Stomach (tissue), 9 donors: ENCODE results near the gene AP1S3. TPM values are rescaled to one million over a fixed set of nuclear protein-coding genes. Genes with fewer than 3 reads are reported as not detected.

Source experiments
- DNase-seq, 2 donors: peaks; one replicate each; pipeline versions ENCODE4 v3.0.0 to v3.0.0-alpha.2; 2013 to 2019
- H3K27ac ChIP-seq, 5 donors: fragments of 200-600 bp in 4 of 5; sonication (generic) in 4 of 5; one replicate each; pipeline ENCODE4 v1.5.1; 2013 to 2019; ENCODE audit warnings: mild to moderate bottlenecking in 1 of 5, moderate library complexity in 1 of 5
- H3K27me3 ChIP-seq, 3 donors: fragments of 200-600 bp; sonication (generic); one replicate each; pipeline ENCODE4 v1.5.1; 2017 to 2019; ENCODE audit warnings: mixed run types in 1 of 3
- H3K36me3 ChIP-seq, 4 donors: fragments of 200-600 bp; sonication (generic); 1 replicate in 3 of 4; 2 replicates in 1 of 4; pipeline ENCODE4 v1.5.1; 2016 to 2019
- H3K4me1 ChIP-seq, 4 donors: fragments of 200-600 bp; sonication (generic); one replicate each; pipeline ENCODE4 v1.5.1; 2016 to 2019
- H3K4me3 ChIP-seq, 4 donors: fragments of 200-600 bp; sonication (generic) in 3 of 4; one replicate each; pipeline ENCODE4 v1.5.1; 2016 to 2019; ENCODE audit warnings: mild to moderate bottlenecking in 1 of 4
- H3K9me3 ChIP-seq, 4 donors: fragments of 200-600 bp; sonication (generic); one replicate each; pipeline ENCODE4 v1.5.1; 2016 to 2019
- EP300 ChIP-seq: sonication (generic); formaldehyde crosslinking; IDR thresholded peaks from one replicate; pipeline ENCODE4 v1.6.1; 2017; ENCODE audit warnings: antibody characterized with exemption
- POLR2A ChIP-seq, 4 donors: fragments of 450-650 bp; IDR thresholded peaks; one replicate each; pipeline ENCODE4 v1.6.1; 2016; ENCODE audit warnings: antibody characterized with exemption in 4 of 4, control low read depth in 2 of 4, mild to moderate bottlenecking in 1 of 4, moderate library complexity in 1 of 4
- POLR2AphosphoS5 ChIP-seq, 3 donors: sonication (generic); formaldehyde crosslinking; IDR thresholded peaks; one replicate each; pipeline ENCODE4 v1.6.1; 2016; ENCODE audit warnings: antibody characterized with exemption in 3 of 3
- WGBS, 5 donors: extraction: QIAGEN DNeasy Blood & Tissue Kit in 3 of 5; methylation state at CpG; one replicate each; pipeline versions ENCODE4 v1.1.5 to v1.1.7; 2013 to 2018; 5-methylcytosine and 5-hydroxymethylcytosine counted together
- intact Hi-C: fragments of 100-400 bp; cut with DNase I; formaldehyde crosslinking; loops from one replicate; pipeline ENCODE4 v1.15.1; 2023; ENCODE audit warnings: low total_unique reads
- polyA plus RNA-seq, 3 donors: library from polyadenylated mRNA; stranded (reverse); fragments of 200-250 nt; gene quantifications; one replicate each; pipeline ENCODE4 v1.2.3, GENCODE V29; 2013
- total RNA-seq, 5 donors: library from RNA; depleted of rRNA; stranded (reverse); fragments of >200 nt; gene quantifications; one replicate each; pipeline versions ENCODE4 v1.1.0 to v1.2.3, GENCODE V29; 2014 to 2016
- TF ChIP-seq, protein P1 (sequence below), 7 experiments: fragments of 450-650 bp in 4 of 7; fragments of 200-600 bp in 3 of 7; sonication (generic) in 3 of 7; IDR thresholded peaks; one replicate each; pipeline ENCODE4 v1.5.1; 2016 to 2019; ENCODE audit warnings: antibody characterized with exemption in 7 of 7, control low read depth in 2 of 7, mild to moderate bottlenecking in 1 of 7
- donor health status: healthy with polysubstance abuse.
- donor health status: Bipolar disorder and iron deficiency.
- donor health status: healthy.

AP1S3 gene
- total and polyA plus RNA-seq, 8 donors, result 1.5 to 18.2 (median 6.1) TPM; not detected in 2

DNA sequence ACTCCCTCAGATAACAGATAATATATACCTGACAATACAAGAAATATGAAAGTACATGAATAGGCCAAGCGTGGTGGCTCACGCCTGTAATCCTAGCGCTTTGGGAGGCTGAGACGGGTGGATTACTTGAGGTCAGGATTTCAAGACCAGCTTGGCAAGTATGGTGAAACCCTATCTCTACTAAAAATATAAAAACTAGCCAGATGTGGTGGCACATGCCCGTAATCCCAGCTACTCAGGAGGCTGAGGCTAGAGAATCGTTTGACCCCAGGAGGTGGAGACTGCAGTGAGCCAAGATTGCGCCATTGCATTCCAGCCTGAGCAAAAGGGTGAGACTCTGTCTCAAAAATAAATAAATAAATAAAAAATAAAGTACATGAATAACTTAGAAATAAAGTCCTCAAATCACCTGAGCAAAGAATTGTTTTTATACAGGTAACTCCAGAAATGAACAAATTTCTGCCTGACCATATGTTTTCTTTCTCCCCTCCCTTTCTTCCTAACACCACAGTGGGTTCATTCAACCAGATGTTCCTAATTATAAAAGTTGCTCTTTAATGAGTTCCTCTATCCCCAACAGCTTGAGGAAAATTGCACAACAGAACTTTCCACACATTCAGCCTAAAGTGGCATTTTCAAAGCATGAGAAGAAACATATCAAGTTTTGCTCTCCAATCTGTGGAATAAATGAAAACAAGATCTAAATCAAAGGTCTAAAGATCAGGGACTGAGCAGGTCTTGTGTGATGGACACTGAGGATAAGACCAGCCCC is 33.6 kb upstream of the AP1S3 start:
- Histone ChIP-seq H3K4me3 (no peak overlapping the region), H3K27ac (no peak overlapping the region), H3K27me3 (no peaks in the 10 kb centered on the region), H3K9me3 (no peaks in the 10 kb centered on the region), H3K4me1 (no peaks in the 10 kb centered on the region), H3K36me3 (peaks cover 4 to 62% (median 57%) of the 10 kb centered on the region in 4 donors)
- intact Hi-C loops, result no loop called here
- no peak for DNase-seq
- 91 to 98% (median 94%) methylated on average over 7 of the region's 7 CpGs for WGBS, 5 donors
- TF ChIP-seq, protein P1, sequence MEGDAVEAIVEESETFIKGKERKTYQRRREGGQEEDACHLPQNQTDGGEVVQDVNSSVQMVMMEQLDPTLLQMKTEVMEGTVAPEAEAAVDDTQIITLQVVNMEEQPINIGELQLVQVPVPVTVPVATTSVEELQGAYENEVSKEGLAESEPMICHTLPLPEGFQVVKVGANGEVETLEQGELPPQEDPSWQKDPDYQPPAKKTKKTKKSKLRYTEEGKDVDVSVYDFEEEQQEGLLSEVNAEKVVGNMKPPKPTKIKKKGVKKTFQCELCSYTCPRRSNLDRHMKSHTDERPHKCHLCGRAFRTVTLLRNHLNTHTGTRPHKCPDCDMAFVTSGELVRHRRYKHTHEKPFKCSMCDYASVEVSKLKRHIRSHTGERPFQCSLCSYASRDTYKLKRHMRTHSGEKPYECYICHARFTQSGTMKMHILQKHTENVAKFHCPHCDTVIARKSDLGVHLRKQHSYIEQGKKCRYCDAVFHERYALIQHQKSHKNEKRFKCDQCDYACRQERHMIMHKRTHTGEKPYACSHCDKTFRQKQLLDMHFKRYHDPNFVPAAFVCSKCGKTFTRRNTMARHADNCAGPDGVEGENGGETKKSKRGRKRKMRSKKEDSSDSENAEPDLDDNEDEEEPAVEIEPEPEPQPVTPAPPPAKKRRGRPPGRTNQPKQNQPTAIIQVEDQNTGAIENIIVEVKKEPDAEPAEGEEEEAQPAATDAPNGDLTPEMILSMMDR (IDR thresholded peaks at IDR 0.05), result no peak
- TF ChIP-seq POLR2A (IDR thresholded peaks at IDR 0.05) (no peak), EP300 (no peak), POLR2AphosphoS5 (IDR thresholded peaks at IDR 0.05) (no peak)

DNA sequence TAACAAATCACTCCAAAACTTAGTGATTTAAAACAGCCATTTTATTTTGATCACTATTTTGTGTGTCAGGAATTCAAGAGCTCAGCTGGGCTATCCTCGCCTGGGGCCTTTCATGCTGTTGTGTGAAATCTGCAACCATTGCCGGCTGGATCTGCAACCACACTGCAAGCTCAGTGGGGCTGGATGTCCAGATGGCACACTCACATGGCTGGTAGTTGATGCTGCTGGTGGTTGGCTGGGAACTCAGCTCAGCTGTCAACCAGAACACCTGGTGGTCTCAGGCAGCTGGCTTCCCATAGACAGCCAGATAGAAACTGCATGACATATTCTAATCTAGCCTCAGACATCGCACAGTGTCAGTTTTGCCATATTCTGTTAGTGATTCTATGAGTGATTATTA is 30.6 kb upstream of the AP1S3 start:
- no peaks in the 10 kb centered on the region for H3K27me3 ChIP-seq
- TF ChIP-seq, protein P1 (IDR thresholded peaks at IDR 0.05), result no peak
- TF ChIP-seq POLR2AphosphoS5 (IDR thresholded peaks at IDR 0.05), result no peak
- no peak for TF ChIP-seq POLR2A (IDR thresholded peaks at IDR 0.05)
- no peak for TF ChIP-seq EP300
- no peak overlapping the region for H3K4me3 ChIP-seq
- H3K27ac ChIP-seq, result no peak overlapping the region
- H3K36me3 ChIP-seq, result peaks cover 0 to 33% (median 28%) of the 10 kb centered on the region in 4 donors
- 91 to 96% (median 92%) methylated on average over 3 of the region's 3 CpGs for WGBS, 5 donors
- no peaks in the 10 kb centered on the region for H3K9me3 ChIP-seq
- intact Hi-C loops, result no loop called here
- DNase-seq, result peak in 1 of 2 donors; percentile 52
- H3K4me1 ChIP-seq, result peaks cover 0 to 11% (median 7%) of the 10 kb centered on the region in 4 donors

DNA sequence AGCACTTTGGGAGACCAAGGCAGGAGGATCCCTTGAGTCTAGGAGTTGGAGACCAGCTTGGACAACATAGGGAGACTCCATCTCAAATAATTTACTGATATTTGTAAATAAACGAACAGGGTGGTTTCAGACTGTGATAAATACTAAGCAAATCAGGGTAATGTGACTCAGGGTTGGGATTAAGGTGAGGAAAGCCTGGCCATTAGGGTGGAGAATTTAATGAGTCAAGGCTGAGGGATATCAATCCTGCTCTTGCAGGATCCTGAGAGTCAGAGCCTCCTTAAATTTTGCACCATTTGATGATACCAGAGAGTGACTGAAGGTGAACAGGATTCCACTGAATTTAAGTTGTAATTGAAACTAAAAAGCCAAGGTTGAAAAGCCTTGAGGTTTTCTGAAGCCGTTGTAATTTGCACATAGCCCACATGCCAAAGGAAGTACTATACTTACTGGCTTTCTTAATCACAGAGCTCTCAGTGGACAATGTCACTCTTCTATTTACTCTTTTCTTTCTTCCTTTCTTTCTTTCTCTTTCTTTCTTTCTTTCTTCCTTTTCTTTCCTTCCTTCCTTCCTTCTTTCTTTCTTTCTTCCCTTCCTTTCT is 28.6 kb upstream of the AP1S3 start:
- H3K27ac ChIP-seq, result peak overlapping the region in 2 of 5 donors; percentile 7 to 20
- TF ChIP-seq, protein P1 (IDR thresholded peaks at IDR 0.05), result no peak
- TF ChIP-seq POLR2A (IDR thresholded peaks at IDR 0.05), result no peak
- no peak for TF ChIP-seq EP300
- TF ChIP-seq POLR2AphosphoS5 (IDR thresholded peaks at IDR 0.05), result no peak

DNA sequence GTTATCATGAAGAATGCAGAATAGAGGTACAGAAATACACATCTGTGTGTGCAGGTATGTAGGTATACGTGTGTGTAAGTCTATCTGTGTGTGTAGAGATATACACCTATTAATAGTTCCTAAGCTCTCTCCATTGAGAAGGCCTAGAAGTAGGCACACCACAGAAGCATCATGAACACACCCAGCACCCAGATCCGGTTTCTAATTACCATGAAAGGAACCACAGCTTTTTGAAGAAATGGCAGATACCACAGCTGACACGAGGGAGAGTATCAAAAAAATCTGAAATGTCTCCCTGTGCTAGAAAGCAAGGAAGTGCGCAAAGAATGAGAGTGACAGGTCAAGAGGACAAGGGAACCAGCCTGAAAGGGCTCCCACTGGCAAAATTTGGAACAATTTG is 27.7 kb upstream of the AP1S3 start:
- TF ChIP-seq POLR2AphosphoS5 (IDR thresholded peaks at IDR 0.05), result no peak
- TF ChIP-seq EP300, result no peak
- TF ChIP-seq POLR2A (IDR thresholded peaks at IDR 0.05), result no peak
- TF ChIP-seq, protein P1 (IDR thresholded peaks at IDR 0.05), result no peak
- Histone ChIP-seq H3K9me3 (no peaks in the 10 kb centered on the region), H3K4me1 (peaks cover 4 to 27% (median 22%) of the 10 kb centered on the region in 4 donors), H3K27ac (peak overlapping the region in 2 of 5 donors; percentile 7 to 20), H3K36me3 (peaks cover 0 to 6% (median 3%) of the 10 kb centered on the region in 4 donors), H3K4me3 (no peak overlapping the region), H3K27me3 (no peaks in the 10 kb centered on the region)
- 75 to 89% (median 83%) methylated on average over 4 of the region's 4 CpGs for WGBS, 5 donors
- intact Hi-C loops, result no loop called here
- DNase-seq, result no peak

More for the DNA sequence above, 28.6 kb upstream of the AP1S3 start:
- no peak for DNase-seq
- 55 to 68% (median 60%) methylated on average over 2 of the region's 2 CpGs for WGBS, 5 donors
- Histone ChIP-seq H3K36me3 (peaks cover 0 to 15% (median 12%) of the 10 kb centered on the region in 4 donors), H3K27me3 (no peaks in the 10 kb centered on the region), H3K4me3 (no peak overlapping the region), H3K4me1 (peaks cover 0 to 22% (median 16%) of the 10 kb centered on the region in 4 donors), H3K9me3 (no peaks in the 10 kb centered on the region)
- intact Hi-C loops, result no loop called here
